ENCODE data around the gene SARDH. TPM values are rescaled to one million over a fixed set of nuclear protein-coding genes. Genes with fewer than 3 reads are reported as not detected.

SARDH gene
- total RNA-seq, 1 experiment from 2014 or later: 5.3 TPM

DNA sequence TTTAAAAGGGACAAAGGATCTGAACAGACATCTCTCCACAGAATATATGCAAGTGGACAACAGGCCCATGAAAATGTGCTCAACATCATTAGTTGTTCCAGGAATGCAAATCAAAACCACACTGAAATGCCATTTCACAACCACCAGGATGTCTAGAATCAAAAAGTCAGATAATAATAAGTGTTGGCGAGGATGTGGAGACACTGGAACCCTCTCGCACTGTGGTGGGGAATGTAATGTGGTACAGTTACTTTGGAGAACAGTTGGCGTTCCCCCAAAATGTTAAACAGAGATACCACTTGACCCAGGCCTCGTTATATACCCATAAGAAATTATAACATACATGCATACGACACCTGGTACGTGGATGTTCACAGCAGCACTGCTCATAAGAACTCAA lies 38.6 kb downstream of the SARDH start:
- Histone ChIP-seq H3K27me3 (ENCODE audit: insufficient read depth, low read length) (no peaks in the 10 kb centered on the region), H3K56ac (ENCODE audit: insufficient read length, low read depth, low read length) (no peak overlapping the region), H3K79me2 (ENCODE audit: insufficient read depth, low read length) (no peaks in the 10 kb centered on the region), H2AK5ac (ENCODE audit: insufficient read length, low read length) (no peak overlapping the region), H4K8ac (replicated peaks; ENCODE audit: insufficient read length, low read depth, low read length) (no peak overlapping the region), H3K9ac (ENCODE audit: extremely low read depth, insufficient read length, low read length) (no peak overlapping the region), H3K79me1 (ENCODE audit: insufficient read depth, low read depth, low read length, poor library complexity, severe bottlenecking) (no peaks in the 10 kb centered on the region), H2BK120ac (ENCODE audit: low read depth, low read length, poor library complexity, severe bottlenecking) (no peak overlapping the region), H3K4me1 (ENCODE audit: insufficient read depth, low read length) (no peaks in the 10 kb centered on the region), H3K23me2 (ENCODE audit: insufficient read length, low read depth, low read length, poor library complexity, severe bottlenecking) (no peaks in the 10 kb centered on the region), H2BK5ac (ENCODE audit: insufficient read length, low read length) (no peak overlapping the region), H3K14ac (ENCODE audit: insufficient read depth, low read length) (no peak overlapping the region), H4K91ac (ENCODE audit: insufficient read length, low read depth, low read length) (no peak overlapping the region), H3K23ac (ENCODE audit: insufficient read length, low read depth, low read length) (no peak overlapping the region), H2AFZ (ENCODE audit: low read length) (no peak overlapping the region), H2BK15ac (ENCODE audit: low read depth, low read length) (no peak overlapping the region), H3T11ph (ENCODE audit: low read length) (no peak overlapping the region), H3K4ac (ENCODE audit: low read depth, low read length) (no peak overlapping the region), H3K4me2 (ENCODE audit: insufficient read depth, insufficient read length, low read length) (no peak overlapping the region), H3K9me3 (ENCODE audit: control insufficient read depth, low read depth, low read length) (no peaks in the 10 kb centered on the region), H3K18ac (ENCODE audit: insufficient read length, low read depth, low read length) (no peak overlapping the region), H2BK20ac (ENCODE audit: low read depth, low read length, poor library complexity, severe bottlenecking) (no peak overlapping the region), H4K20me1 (ENCODE audit: control insufficient read depth, insufficient read depth, insufficient read length) (no peaks in the 10 kb centered on the region), H4K5ac (ENCODE audit: insufficient read length, low read depth, low read length) (no peak overlapping the region), H2BK12ac (ENCODE audit: insufficient read length, low read depth, low read length) (no peak overlapping the region), H3K27ac (ENCODE audit: insufficient read length, low read depth, low read length) (no peak overlapping the region)
- DNase-seq: no peak
- Mint-ChIP-seq H3K4me1 (peaks cover 0 to 12% of the 10 kb centered on the region in 2 experiments; a peak in 2 of 4 replicates), H3K36me3 (ENCODE audit: insufficient read depth in 1 of 3, low read depth in 3 of 3) (peaks cover 0 to 2% (median 0%) of the 10 kb centered on the region in 3 experiments; a peak in 2 of 7 replicates), H3K4me3 (no peak overlapping the region), H3K9me3 (no peaks in the 10 kb centered on the region), H3K27ac (no peak overlapping the region), H3K27me3 (ENCODE audit: low read depth) (no peaks in the 10 kb centered on the region; the same call in 1 of the 2 replicates)
- TF ChIP-seq, protein P1, sequence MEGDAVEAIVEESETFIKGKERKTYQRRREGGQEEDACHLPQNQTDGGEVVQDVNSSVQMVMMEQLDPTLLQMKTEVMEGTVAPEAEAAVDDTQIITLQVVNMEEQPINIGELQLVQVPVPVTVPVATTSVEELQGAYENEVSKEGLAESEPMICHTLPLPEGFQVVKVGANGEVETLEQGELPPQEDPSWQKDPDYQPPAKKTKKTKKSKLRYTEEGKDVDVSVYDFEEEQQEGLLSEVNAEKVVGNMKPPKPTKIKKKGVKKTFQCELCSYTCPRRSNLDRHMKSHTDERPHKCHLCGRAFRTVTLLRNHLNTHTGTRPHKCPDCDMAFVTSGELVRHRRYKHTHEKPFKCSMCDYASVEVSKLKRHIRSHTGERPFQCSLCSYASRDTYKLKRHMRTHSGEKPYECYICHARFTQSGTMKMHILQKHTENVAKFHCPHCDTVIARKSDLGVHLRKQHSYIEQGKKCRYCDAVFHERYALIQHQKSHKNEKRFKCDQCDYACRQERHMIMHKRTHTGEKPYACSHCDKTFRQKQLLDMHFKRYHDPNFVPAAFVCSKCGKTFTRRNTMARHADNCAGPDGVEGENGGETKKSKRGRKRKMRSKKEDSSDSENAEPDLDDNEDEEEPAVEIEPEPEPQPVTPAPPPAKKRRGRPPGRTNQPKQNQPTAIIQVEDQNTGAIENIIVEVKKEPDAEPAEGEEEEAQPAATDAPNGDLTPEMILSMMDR (conservative IDR thresholded peaks at IDR 0.05): no peak
- WGBS (ENCODE audit: extremely low coverage, insufficient read length, low lambda C conversion rate): no CpG with 5 or more reads among the region's 6 CpGs

All from H9 (cell line).